Measurements from ENCODE around the gene WASF1.

WASF1 gene

GRCh38 chr6:110179406-110180227, at the start of gene WASF1:
Gene WASF1, minus strand, starts transcription at chr6:110179670. Its CDS starts 52,069 bp downstream, at chr6:110127601.
- DNase-seq (ENCODE audit: low read depth) = peak; percentile 83

GRCh38 chr6:110226261-110226660, 46.8 kb upstream of the WASF1 start:
- no peak for DNase-seq (ENCODE audit: low read depth)

GRCh38 chr6:110221738-110222137, 42.3 kb upstream of the WASF1 start:
- no peak for DNase-seq (ENCODE audit: low read depth)

GRCh38 chr6:110217266-110217665, 37.8 kb upstream of the WASF1 start:
- DNase-seq (ENCODE audit: low read depth) = no peak

DNA sequence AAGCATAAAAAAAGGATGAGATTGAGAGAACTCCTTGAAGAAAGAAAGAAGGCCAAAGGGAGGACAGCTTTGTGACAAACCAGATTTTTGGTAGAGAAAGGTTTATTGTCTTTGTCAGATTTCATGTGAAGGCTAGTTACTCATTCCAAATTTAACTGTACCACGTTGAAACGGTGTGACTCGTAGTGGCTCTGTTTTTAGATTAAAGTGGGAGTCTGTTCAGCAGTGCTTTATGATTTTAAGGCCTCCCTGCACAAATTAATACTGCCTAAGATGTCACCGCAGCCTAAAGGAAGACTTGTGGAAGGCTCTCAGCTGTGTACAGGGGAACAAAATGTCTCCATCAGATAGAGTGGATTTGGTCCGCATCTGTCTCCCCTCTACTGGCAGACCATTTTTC, 36.7 kb upstream of the WASF1 start:
- no peak for DNase-seq (ENCODE audit: low read depth)

DNA sequence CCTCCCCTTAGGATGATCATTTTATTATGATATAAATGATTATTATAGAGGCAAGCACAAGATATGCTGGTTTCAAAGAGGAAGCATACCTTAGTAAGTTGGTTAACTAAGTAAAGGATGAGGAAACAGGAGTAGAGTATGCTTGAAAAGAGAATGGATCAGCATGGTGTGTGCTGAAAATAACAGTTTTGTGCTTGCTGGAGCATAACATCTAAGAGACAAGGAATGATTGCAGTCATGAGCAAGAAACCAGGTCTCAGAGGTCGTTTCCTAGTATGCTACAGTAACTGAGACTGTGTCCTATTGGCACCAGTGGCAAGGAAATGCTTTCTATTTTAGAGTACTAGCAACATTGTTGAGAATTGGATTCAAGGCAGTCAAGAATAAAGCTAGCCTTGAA, 34.9 kb upstream of the WASF1 start:
- DNase-seq (ENCODE audit: low read depth) = no peak

DNA sequence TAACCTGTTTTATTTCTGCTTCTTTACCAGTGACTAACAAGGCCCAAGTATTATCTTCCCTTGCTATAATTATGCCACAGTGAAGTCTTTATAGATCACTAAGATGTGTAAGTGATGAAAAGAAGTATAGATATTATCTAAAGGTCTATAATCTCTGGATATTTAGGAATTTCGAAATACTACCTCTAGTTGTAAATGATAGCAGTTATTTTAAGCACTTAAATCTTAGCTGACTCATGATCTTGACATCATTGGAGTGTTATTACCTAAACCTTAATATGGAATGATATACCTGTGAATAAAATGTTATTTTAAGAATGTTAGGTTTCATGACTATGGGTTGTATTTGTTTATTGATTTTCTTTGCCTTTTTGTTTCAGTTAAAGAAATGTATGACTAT, 32.3 kb upstream of the WASF1 start:
- no peak for DNase-seq (ENCODE audit: low read depth)

GRCh38 chr6:110207652-110208051, 28.2 kb upstream of the WASF1 start:
- DNase-seq (ENCODE audit: low read depth) = no peak

GRCh38 chr6:110201151-110201884, 21.8 kb upstream of the WASF1 start:
- DNase-seq (ENCODE audit: low read depth) = no peak

GRCh38 chr6:110198561-110198960, 19.1 kb upstream of the WASF1 start:
- no peak for DNase-seq (ENCODE audit: low read depth)

DNA sequence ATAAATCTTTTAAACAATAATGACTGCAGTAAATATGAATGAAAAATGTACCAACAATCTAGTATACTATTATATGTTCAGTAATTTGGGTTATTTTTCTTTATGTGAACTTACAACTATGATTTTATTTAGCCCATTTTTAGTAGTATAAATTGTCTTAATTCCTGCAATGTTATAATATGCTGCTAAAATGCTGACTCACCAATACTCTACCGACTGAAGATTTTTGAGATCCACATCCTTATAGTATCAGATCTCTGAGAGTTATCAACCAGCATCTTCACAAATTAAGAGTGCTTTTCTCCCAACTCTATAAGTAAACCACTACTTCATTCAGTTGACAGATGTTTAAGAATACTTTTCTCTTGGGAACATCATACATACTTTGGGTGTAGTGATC, 17.4 kb upstream of the WASF1 start:
- DNase-seq (ENCODE audit: low read depth) = no peak

GRCh38 chr6:110195639-110196038, 16.2 kb upstream of the WASF1 start:
- no peak for DNase-seq (ENCODE audit: low read depth)

DNA sequence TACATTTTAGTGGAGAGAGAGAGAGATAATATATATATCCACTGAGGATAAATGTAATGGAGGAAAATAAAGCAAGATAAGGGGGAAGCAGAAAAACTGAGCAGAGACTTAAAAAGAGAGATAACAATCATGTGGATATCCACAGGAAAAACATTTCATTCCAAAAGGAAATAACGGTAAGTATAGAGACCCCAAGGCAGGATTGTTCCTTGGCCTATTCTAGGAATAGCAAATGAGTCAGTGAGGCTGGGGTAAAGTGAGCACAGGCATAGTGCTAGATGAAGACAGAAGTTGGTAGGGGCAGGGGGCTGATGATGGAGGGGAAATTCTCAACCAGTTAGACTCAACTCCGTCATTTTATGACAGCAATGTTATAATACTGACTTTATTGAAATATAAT, 12.0 kb upstream of the WASF1 start:
- DNase-seq (ENCODE audit: low read depth) = no peak

DNA sequence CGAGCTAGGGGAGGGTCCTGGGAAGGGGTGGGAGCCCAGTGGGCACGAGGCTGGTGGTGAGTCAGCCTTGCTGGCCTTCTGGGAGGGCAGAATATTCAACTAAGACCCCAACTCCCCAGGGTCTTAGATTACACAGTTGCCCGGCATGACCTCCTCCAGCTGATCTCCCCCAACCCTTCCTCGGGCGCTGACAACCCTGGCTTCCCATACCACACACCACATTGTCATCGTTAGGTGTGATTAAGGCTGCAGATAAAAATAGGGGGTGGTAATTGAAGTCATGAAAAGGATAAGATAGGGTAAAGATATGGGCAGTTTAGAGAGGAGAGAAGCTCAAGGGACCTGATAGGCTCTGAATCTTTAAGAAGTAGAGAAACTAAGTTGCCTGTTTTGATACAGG, 11.3 kb upstream of the WASF1 start:
- DNase-seq (ENCODE audit: low read depth) = no peak

GRCh38 chr6:110188791-110189190, 9.3 kb upstream of the WASF1 start:
- no peak for DNase-seq (ENCODE audit: low read depth)

DNA sequence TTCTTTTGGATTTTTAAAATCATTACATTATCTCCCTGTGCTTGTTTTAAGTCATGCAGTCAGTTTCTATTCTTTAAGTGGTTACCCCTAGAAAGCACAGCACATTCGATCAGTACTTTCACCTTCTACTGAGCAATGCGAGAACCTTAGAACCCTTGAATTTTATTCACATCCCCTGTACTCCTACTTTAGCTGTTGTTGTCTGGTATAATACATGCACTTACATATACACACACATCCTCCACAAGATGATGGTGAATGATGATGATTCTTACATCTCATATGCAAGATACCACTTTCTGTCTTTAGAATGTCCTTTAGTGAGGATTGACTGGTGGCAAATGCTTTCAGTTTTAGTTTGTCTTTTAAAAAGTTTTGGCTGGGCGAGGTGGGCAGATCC, 6.4 kb upstream of the WASF1 start:
- DNase-seq (ENCODE audit: low read depth) = no peak

- no peak for DNase-seq (ENCODE audit: low read depth)
These were observed 3.9 kb upstream of the WASF1 start for GRCh38 chr6:110183292-110183885.

GRCh38 chr6:110181131-110182030, 1.9 kb upstream of the WASF1 start:
- no peak for DNase-seq (ENCODE audit: low read depth)

GRCh38 chr6:110180228-110181008, 948 bp upstream of the WASF1 start, which contains the start of gene CDC40:
Gene CDC40, plus strand, starts transcription at chr6:110180427. Its CDS starts 18 bp downstream, at chr6:110180445.
- peak; percentile 36 for DNase-seq (ENCODE audit: low read depth)

DNA sequence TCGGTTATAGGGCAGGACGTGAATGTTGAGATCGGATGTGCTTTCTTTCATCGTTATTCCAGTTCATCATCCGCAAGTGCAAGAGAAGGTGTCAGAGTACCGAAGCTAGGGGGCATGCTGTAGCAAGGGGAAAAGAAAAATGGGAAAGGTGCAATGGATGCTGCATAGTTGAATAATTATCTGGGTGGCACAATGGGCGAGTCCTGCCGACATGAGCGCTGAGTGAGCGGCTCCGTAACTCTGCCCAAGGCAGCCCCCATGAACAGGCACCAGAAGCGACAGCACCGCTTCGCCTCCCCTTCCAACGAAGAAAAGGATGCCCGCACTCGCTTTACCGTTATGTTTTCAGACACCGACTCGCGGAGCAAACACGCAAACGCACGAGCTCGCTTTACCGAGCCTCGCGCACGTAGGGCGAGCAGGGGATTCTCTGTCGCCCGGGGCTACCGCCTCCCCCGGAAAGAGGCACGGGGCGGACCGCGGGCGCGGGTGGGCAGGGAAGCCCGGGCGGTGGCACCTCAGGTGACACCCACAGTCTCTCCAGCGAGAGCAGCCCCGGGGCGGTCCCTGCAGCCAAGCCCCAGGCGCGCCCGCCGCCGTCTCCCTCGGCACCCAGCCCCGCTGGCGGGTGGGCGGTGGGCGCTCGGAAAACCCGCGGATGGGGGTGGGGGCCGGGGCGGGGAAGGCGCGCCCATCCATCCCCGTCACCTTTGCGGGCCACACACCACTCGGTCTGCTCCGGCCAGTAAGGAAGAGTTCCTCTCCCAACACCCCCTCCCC, 654 bp downstream of the WASF1 start:
- peak; percentile 70 for DNase-seq (ENCODE audit: low read depth)

Data from T-helper 22 cell (primary cell).